Activated T-helper 9 cell treated with anti-CD3 and anti-CD28 coated beads, Interleukin-2, amount 50 U/mL, for 16 hours (primary cell): Measurements from ENCODE around the gene ATP8A2.
"Not testable (repeated sequence)": the region's sequence is repeated elsewhere in the genome, so short reads cannot be mapped to it uniquely, and the experiment has no call there.

Experiments
- DNase-seq: peaks from one replicate; pipeline ENCODE4 v3.0.0-alpha.2; 2020; ENCODE audit warnings: low read depth

Gene ATP8A2

GRCh38 chr13:26038931-26039475 is 667.2 kb downstream of the ATP8A2 start:
- DNase-seq = no peak

DNA sequence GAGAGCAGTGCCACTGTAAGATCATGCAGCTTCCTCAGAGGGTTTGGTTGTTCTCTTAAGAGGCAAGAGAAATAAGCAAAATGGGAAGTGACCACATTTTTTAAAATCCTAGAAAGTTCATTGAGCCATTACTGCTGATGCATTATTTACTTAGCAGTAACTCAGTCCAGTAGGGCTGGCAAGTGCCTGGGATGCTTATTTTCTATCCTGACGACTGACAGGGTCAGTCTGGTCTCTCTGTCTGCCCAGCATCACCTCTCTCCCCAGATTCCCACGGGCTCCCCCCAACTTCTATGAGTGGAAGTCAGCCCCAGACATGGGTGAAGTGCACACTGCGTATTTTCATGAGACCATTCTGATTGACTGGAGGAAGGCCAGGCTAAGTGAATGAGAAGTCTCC is 669.7 kb downstream of the ATP8A2 start:
- no peak for DNase-seq

- DNase-seq = no peak
These were observed 671.0 kb downstream of the ATP8A2 start for GRCh38 chr13:26042785-26043184.

GRCh38 chr13:26045142-26045541 is 673.4 kb downstream of the ATP8A2 start:
- no peak for DNase-seq

DNA sequence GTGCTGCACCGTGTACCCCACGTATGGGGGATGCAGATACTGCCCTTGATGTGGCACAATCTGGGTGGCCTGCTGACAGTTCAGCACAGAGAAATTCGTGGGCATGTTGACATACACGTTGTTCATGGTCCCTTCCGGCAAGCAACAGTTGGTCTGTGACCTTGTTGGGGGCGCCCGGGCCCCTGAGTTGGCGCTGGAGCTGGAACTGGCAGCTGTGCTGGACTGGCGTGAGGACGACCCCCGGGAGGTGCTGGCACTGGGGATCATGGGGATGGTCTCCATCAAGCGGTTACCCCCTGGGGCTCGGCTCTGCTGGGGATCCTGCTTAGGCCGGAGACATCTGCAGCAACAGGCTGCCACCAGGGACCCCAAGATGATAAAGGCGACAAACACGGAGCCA is 674.9 kb downstream of the ATP8A2 start:
- no peak for DNase-seq

- no peak for DNase-seq
These were observed 675.3 kb downstream of the ATP8A2 start for GRCh38 chr13:26047040-26047439.

- no peak for DNase-seq
These were observed 677.0 kb downstream of the ATP8A2 start for GRCh38 chr13:26048741-26049140.

DNA sequence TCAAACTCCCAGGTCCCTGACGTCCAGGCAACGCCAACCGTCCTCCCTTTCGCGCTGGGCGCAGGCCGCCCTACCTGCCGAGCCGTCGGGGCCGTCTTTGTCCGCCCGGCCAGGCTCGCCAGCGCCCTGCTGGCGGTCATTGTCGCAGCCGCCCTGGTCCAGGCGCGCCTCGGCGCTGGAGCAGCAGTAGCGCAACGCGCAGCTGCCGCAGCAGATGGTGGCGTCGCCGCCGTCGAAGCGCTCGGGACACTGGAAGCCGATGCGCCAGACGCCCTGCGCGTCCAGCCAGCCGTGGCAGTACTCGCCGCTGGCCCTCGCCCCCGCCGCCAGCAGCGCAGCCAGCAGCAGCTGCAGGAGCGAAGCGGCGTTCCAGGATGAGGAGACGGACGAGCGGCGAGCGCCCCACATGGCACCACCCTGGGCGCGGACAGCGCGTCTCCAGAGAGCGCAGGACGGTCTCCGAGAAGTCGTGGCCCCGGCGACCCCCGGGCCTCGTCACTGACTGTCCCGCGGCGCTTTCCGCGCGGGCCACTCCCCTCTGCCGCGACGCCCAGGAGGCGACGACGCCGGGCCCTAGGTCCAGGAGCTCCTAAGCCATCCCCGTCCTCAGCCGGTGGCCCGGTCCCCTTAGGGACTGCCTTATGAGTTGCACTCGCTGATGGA is 678.9 kb downstream of the ATP8A2 start:
- DNase-seq = no peak

DNA sequence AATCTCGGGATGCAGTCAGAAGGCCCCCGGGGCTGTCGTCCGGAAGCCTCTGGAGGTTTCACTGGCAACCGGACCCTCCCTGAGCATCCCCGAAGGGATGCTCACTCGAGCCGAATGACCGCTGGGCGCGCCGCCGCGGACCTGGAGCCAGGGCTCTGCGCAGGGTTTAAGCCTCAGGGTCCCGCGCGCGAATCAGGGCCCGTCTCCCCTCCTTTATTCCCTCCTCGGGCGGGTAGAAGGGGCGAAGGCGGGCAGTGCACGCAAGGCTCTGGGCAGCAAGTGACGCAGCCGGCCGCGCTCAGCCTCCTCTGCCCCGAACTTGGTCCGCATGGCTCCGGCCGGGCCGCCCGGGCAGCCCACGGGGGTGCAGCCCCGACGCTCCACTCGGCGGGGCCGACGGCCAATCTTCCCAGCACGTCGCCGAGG is 679.5 kb downstream of the ATP8A2 start:
- DNase-seq = no peak

- DNase-seq = peak; percentile 40
These were observed 680.0 kb downstream of the ATP8A2 start, which contains the start of gene SHISA2 for GRCh38 chr13:26051657-26052311. Gene SHISA2 (minus strand): TSS chr13:26052016. CDS start chr13:26050975, 1,041 bp downstream.

DNA sequence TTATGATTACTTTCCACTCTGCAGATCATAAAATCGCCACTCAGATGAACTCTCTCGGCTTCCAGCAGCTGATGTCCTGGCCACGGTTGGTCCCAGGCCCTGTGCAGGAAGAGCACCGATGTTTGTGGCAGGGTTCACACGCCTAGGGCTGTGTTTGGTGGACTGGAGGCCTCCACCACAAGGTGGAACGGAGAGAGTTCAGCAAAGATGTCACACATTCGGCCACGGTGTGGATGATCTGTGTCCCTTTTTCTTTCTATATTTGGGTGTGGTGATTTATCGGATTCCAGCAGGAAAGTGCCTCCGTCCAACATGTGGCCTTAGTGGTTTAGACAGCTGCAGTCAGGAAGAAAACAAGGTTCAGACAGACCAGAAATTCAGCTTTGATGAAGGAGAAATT is 680.6 kb downstream of the ATP8A2 start:
- DNase-seq = no peak

GRCh38 chr13:26053418-26053980 is 681.7 kb downstream of the ATP8A2 start:
- no peak for DNase-seq

DNA sequence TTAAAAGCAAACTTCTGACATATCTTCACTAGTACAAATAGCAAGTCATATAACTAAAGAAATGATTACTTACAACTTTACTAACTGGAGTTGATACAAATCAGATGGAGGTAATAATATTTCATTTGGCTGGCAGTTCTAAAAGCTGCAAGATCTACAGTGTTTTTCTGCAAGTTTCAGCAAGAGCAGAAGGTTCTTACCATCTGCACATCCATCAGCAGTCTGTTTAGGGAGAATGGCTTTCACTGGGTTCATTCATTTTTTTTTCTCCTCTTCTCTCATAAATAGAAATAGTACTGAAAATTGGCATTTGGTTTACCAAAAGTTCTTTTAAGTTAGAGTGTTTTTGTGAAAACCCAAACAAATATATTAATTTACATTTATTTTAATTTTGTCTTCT is 683.1 kb downstream of the ATP8A2 start:
- DNase-seq = no peak

- DNase-seq = no peak
These were observed 686.9 kb downstream of the ATP8A2 start for GRCh38 chr13:26058704-26059103.

DNA sequence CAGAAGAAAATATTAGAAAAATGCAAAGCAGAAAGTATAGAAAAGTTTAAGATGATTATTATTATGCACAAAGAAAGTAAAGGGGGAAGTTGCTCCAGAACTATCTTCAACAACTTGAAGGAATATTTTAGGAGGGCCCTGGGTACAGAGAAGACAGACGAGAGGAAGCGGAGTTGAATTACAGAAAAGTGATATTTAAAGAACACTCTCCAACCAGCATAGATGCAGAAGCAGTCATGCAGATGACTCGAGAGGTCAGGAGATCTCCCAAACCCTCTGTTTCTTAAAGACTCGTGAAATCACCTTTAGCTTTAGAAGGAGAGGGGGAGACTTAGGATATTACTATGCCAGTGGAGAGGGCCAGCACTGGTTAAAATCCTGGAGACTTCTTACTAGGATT is 688.6 kb downstream of the ATP8A2 start:
- no peak for DNase-seq

- no peak for DNase-seq
These were observed 689.5 kb downstream of the ATP8A2 start for GRCh38 chr13:26061256-26061655.

- DNase-seq = no peak
These were observed 690.2 kb downstream of the ATP8A2 start for GRCh38 chr13:26061947-26062346.

DNA sequence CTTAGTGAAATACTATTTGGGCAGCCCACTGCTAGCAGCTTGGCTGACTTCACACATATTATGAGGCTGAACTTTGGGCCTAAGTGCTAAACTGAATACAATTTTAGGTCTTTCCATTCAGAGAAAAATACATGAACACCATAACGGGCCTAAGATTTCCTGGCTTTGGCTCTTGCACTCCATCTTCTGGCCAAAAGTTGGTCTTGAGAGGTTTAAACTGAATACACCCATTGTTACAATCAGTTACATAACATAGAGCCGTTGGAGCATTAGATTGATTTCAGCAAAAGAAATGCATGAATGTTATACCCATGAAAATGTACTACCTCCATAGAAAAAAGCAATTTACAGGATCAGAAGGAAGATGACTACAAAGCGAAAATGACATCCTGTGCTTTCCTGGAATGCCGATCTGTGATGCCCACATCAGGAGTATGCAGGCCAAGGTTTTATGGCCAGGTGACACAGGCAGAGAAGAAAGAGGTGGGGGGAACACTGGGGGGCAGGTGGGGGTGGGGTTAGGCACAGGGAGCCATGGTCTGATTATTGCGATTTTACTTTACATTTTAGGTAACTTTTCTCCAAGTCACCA is 691.2 kb downstream of the ATP8A2 start:
- DNase-seq = no peak

DNA sequence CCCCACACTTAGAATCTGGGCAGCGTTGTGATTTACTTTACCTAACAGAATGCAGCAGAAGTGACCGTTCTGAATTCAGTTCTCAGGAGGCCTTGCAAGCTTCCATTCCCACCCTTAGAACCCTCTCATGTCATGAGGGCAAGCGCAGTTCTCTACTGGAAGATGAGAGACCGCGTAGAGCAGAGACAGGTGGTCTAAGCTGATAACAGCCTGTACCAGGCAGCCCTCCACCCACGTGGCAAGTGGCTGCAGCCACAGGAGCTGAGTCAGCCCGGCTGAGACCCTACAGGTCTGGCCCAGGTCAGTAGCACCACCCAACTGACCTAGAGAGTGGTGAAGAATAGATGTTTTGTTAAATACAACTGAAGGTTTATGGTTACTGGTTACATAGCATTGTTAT is 694.7 kb downstream of the ATP8A2 start:
- not testable (repeated sequence) for DNase-seq

DNA sequence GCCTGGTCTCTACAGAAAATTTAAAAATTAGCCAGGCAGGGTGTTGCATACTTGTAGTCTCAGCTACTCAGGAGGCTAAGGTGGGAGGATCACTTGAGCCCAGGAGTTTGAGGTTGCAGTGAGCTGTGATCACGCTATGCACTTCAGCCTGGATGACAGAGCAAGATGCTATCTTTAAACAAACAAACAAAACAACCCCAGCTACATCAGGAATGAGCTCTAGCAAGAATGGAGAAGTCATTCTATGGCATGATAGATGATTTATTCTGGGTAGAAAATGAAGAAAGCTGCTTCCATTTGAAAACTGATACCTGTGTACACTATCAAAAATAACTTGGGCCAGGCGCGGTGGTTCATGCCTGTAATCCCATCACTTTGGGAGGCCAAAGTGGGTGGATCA is 695.8 kb downstream of the ATP8A2 start:
- DNase-seq = no peak

DNA sequence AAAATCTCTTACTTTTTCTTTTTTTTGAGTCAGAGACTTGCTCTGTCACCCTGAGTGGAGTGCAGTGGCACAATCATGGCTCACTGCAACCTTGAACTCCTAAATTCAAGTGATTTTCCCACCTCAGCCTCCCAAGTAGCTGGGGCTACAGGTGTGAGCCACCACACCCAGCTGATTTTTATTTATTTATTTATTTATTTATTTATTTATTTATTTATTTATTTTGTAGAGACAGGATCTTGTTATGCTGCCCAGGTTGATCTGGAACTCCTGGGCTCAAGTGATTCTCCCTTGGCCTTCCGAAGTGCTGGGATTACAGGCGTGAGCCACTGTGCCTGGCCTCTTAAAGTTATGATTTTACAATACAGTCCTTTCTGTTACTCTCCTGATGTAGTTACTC is 696.6 kb downstream of the ATP8A2 start:
- DNase-seq = not testable (repeated sequence)

DNA sequence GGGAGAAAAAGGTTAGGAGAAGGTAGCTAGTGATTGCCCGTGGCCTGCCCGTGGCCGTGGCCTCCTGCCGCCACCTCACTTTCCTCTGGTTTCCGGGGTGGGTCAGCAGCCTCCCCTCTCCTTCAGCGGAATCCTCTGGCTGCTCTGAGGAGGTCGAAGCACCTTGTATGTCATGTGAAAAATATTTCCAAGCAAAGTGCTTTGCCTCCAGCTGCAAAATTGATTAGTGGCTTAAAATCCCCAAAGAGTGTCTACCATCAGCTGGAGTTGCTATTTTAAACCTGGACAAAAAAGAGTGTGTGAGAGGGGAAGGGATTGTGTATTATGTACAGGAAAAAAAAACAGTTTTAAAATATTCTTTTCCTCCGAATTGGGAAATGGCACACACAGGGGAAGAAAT is 697.9 kb downstream of the ATP8A2 start:
- DNase-seq = not testable (repeated sequence)

DNA sequence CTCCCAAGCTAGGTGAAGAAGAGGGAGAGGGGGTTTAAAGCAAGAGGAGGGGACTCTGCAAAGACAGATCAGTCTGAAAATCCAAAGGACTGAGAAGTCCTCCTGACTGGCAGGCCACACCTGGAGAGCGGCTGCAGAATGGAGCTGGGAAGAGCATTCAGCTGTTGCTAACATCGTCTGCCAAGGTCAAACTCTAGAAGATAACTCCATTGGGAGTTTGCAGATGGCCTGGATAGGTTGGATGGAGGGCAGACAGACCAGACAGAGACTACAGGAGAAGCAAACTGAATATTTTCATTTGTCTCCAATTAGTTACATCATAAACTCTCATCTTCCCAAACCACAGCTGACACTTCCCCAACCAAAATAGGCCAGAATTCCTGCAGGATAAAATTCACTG is 699.9 kb downstream of the ATP8A2 start:
- no peak for DNase-seq
